ENCODE data around the gene DGKI. TPM values are rescaled to one million over a fixed set of nuclear protein-coding genes. Genes with fewer than 3 reads are reported as not detected.

DGKI gene
- total and polyA plus RNA-seq, 2 of the 13 experiments (the other 11 are each of a cell fraction or from before 2014, with no cell fraction given): 0.09 to 0.17 TPM

DNA sequence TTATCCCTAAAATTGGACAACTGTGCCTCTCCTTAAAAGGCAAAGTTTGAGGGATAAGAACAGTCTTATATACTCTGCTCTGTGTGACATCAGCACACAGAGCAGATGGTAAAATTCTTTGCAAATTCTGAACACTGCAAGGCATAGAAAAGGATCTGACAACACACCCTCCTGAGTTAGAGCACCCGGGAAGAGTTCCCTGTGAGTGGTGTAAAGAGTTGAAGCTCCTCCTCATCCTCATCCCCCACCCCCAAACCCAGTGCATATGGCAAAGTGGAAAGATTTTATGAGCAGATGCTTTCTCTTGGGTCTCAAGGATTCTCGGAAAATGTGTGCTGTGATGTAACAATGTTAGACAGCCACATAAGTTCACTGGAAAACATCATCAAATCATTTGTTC, 40.0 kb upstream of the DGKI start (continued):
- TF ChIP-seq ZBTB40 (IDR thresholded peaks at IDR 0.05) (no peak), ZBTB40 (CRISPR knock-in tag; IDR thresholded peaks at IDR 0.05) (no peak), ZNF17 (CRISPR knock-in tag; IDR thresholded peaks at IDR 0.05) (no peak)

DNA sequence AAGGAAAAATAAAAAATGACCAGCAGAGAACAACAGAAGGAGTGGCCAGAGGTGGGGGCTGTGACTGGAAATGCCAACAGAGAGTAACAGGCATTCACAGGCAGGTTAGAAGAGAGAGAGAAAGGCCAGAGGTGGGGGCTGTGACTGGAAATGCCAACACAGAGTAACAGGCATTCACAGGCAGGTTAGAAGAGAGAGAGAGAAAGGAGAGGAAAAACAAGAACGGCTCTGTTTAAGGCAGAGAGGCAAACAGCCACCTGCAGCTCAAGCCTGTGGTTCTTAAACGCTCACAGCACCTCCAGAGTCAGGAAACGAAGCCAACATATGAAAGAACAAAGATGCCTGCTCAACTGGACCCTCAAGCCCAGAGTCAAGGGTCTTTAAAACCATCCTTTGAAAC, 39.5 kb upstream of the DGKI start:
- intact Hi-C loops (cut with micrococcal nuclease; ENCODE audit: unreplicated experiment) (no loop called here), in situ Hi-C loops (cut with HindIII; ENCODE audit: extremely low pct_ligation_motif_present, low pct_unique_long_range_greater_than_20kb) (no loop called here)
- H3K4me1 ChIP-seq (ENCODE audit: insufficient read depth, low read length): peaks cover 13% of the 10 kb centered on the region
- H4K20me1 ChIP-seq (ENCODE audit: insufficient read depth, low read length): no peaks in the 10 kb centered on the region; the same call in 1 of the 2 replicates
- no peak overlapping the region for H3K4me3 ChIP-seq (replicated peaks in 1 of 3; ENCODE audit: insufficient read depth in 1 of 3, low read depth in 2 of 3, low read length in 3 of 3)
- FAIRE-seq (no peak), ATAC-seq (no peak), DNase-seq (ENCODE audit: low spot score) (no peak)
- POLR2A ChIA-PET: no interaction called here
- CTCF ChIA-PET (ENCODE audit: low intra/inter-chr PET ratio, low total read pairs): no interaction called here
- no peak overlapping the region for H3K27ac ChIP-seq (ENCODE audit: extremely low read length, insufficient read depth, low read length)
- H3K36me3 ChIP-seq (replicated peaks in 1 of 2; ENCODE audit: control insufficient read depth in 1 of 2, insufficient read depth in 2 of 2, low read length in 2 of 2): peaks cover 40 to 88% of the 10 kb centered on the region in 2 experiments
- TF ChIP-seq ZNF598 (CRISPR knock-in tag; IDR thresholded peaks at IDR 0.05; ENCODE audit: borderline replicate concordance): no peak
- no peak for TF ChIP-seq LRRFIP1 (CRISPR knock-in tag; conservative IDR thresholded peaks at IDR 0.05)
- no peak for TF ChIP-seq TRIM24 (CRISPR knock-in tag; IDR thresholded peaks at IDR 0.05)
- TF ChIP-seq ZNF782 (CRISPR knock-in tag; IDR thresholded peaks at IDR 0.05; ENCODE audit: borderline replicate concordance): no peak
- no peak for TF ChIP-seq TAF15 (IDR thresholded peaks at IDR 0.05; ENCODE audit: low read depth, low read length, poor library complexity, severe bottlenecking)
- no peak for TF ChIP-seq ZNF282 (IDR thresholded peaks at IDR 0.05; ENCODE audit: partially characterized antibody)
- TF ChIP-seq ZNF510 (CRISPR knock-in tag; IDR thresholded peaks at IDR 0.05; ENCODE audit: low read depth): no peak
- H3K9ac ChIP-seq (ENCODE audit: insufficient read depth, low read depth, low read length): no peak overlapping the region
- no peak overlapping the region for H2AFZ ChIP-seq (ENCODE audit: low read length)
- H3K9me3 ChIP-seq (ENCODE audit: low read length): no peaks in the 10 kb centered on the region
- peaks cover 14% of the 10 kb centered on the region for H3K79me2 ChIP-seq (ENCODE audit: insufficient read depth, low read length)
- no peak overlapping the region for H3K4me2 ChIP-seq (ENCODE audit: low read depth, low read length)
- BruUV-seq (replicated peaks): no TSS peak
- WGBS (ENCODE audit: low lambda C conversion rate): 98% methylated on average over 3 of the region's 3 CpGs
- no peaks in the 10 kb centered on the region for H3K27me3 ChIP-seq (ENCODE audit: control insufficient read depth in 1 of 2, insufficient read depth in 2 of 2, low read length in 2 of 2)
